Adrenal gland (tissue), 5 donors: ENCODE measurements around the gene BTG1.

ENCODE experiments used
- POLR2A ChIP-seq, 2 donors: fragments of 450-650 bp; IDR thresholded peaks; one replicate each; pipeline ENCODE4 v1.6.1; 2017; ENCODE audit warnings: antibody characterized with exemption in 2 of 2, mild to moderate bottlenecking in 2 of 2, moderate library complexity in 1 of 2
- TF ChIP-seq, protein P1 (sequence below), 6 experiments: fragments of 450-650 bp in 4 of 6; fragments of 200-600 bp in 2 of 6; sonication (generic) in 1 of 6; IDR thresholded peaks; 1 replicate in 5 of 6; 2 replicates in 1 of 6; pipeline versions ENCODE4 v1.5.1 to v1.8.0; 2016 to 2021; ENCODE audit warnings: antibody characterized with exemption in 6 of 6, mild to moderate bottlenecking in 2 of 6, moderate library complexity in 1 of 6
- donor health status: DM: no; HTN: no; CAD: no.

DNA sequence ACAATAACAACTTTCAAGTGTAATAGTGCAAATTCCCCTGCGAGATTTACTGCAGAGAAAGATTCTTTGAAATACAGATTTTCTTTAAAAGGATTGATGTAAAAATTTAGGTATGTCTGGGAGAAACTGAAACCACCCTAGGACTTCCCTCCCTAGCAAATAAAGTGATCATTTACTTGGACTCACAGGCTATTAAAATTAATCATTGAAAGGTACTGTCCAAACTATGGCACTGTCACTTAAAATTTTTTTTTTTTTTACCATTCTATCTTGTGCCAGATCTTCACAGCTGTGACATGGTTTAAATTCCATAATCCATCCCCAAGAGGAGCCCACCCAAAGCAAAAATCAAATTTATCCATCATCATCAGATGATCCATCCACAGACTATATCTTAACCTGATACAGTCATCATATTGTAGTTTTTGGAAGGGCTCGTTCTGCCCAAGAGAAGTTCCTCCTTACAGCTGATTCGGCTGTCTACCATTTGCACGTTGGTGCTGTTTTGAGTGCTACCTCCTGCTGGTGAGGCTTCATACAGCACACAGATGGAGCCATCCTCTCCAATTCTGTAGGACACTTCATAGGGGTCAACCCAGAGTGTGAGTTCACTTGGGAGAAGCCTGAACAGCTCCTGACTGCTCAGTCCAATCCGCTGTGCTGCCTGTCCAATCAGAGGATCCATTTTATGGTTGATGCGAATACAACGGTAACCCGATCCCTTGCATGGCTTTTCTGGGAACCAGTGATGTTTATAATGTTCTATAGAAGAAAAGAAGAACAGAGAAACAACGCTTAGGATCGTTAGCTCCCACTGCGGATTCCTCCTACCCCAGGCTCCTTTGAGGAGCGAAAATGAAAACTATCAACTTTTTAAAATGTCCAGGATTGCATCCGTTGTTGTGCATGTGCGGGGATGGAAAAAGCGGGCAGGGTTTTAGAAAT is 1.7 kb downstream of the BTG1 start:
- TF ChIP-seq, protein P1, sequence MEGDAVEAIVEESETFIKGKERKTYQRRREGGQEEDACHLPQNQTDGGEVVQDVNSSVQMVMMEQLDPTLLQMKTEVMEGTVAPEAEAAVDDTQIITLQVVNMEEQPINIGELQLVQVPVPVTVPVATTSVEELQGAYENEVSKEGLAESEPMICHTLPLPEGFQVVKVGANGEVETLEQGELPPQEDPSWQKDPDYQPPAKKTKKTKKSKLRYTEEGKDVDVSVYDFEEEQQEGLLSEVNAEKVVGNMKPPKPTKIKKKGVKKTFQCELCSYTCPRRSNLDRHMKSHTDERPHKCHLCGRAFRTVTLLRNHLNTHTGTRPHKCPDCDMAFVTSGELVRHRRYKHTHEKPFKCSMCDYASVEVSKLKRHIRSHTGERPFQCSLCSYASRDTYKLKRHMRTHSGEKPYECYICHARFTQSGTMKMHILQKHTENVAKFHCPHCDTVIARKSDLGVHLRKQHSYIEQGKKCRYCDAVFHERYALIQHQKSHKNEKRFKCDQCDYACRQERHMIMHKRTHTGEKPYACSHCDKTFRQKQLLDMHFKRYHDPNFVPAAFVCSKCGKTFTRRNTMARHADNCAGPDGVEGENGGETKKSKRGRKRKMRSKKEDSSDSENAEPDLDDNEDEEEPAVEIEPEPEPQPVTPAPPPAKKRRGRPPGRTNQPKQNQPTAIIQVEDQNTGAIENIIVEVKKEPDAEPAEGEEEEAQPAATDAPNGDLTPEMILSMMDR (IDR thresholded peaks at IDR 0.05): peak; percentile 51 to 91 (median 78)
- TF ChIP-seq POLR2A (IDR thresholded peaks at IDR 0.05): peak; percentile 52 to 68
